ENCODE data around the gene COQ10A. TPM values are rescaled to one million over a fixed set of nuclear protein-coding genes. Genes with fewer than 3 reads are reported as not detected.
A peak's percentile ranks its signal among the peaks of the same experiment; 100 is the strongest.

Gene COQ10A
- total and polyA plus RNA-seq, 2 of the 8 experiments (the other 6 are each of a cell fraction or from before 2014, with no cell fraction given) = 21.8 to 42.9 TPM

GRCh38 chr12:56221232-56221756 is 45.4 kb upstream of the COQ10A start:
- WGBS, 2 experiments (ENCODE audit: extremely low coverage in 1 of 2, insufficient coverage in 1 of 2, insufficient read length in 1 of 2, insufficient replicate concordance in 2 of 2, low coverage in 1 of 2, low lambda C conversion rate in 2 of 2, missing lambda C conversion rate in 1 of 2) = 2% methylated on average over 12 of the region's 21 CpGs; no CpG with 5 or more reads in 1 of the 2 experiments
- H4K8ac ChIP-seq (ENCODE audit: extremely low read depth, insufficient read depth, low read length) = no peak overlapping the region; the same call in none of the 2 replicates

More at GRCh38 chr12:56221232-56221756, 45.4 kb upstream of the COQ10A start:
- H2AK5ac ChIP-seq (ENCODE audit: low read depth, low read length) = peak overlapping the region; percentile 85; the same call in 1 of the 2 replicates
- ChIA-PET CTCF (ENCODE audit: partially characterized antibody) (interaction anchor here (0.6 to 4.2 kb wide), 26 partner anchors 8 to 415 kb away, joined by 3 to 89 read pairs (median 8); partner anchors contain the start of genes ANKRD52, COQ10A, ERBB3 and MYL6), POLR2A (ENCODE audit: partially characterized antibody) (interaction anchor here (0.6 to 9.8 kb wide), 38 partner anchors 8 to 504 kb away, joined by 3 to 203 read pairs (median 6); partner anchors contain the start of genes ANKRD52, CNPY2, COQ10A and ERBB3)
- peak overlapping the region; percentile 86 for H3K27ac ChIP-seq (ENCODE audit: low read depth, low read length)
- H2BK5ac ChIP-seq (ENCODE audit: low read depth, low read length) = peak overlapping the region; percentile 89
- no peak overlapping the region for H2BK120ac ChIP-seq (replicated peaks; ENCODE audit: low read depth, low read length)
- H3K79me1 ChIP-seq (ENCODE audit: low read depth, low read length) = peaks cover 10% of the 10 kb centered on the region
- no peaks in the 10 kb centered on the region for H3K9me3 ChIP-seq (ENCODE audit: insufficient read depth in 2 of 2, low read depth in 1 of 2, low read length in 1 of 2)
- DNase-seq (ENCODE audit: low read depth in 1 of 2, low spot score in 2 of 2) = peak in 1 of 2 experiments; percentile 65
- H3K4me3 ChIP-seq (ENCODE audit: extremely low read depth in 1 of 4, insufficient read depth in 2 of 4, low read depth in 3 of 4, low read length in 4 of 4) = peak overlapping the region; percentile 67 to 94 (median 86)
- peaks cover 3 to 13% (median 6%) of the 10 kb centered on the region in 4 experiments; a peak in 6 of 7 replicates for H3K4me1 ChIP-seq (replicated peaks in 1 of 4; ENCODE audit: control insufficient read depth in 3 of 4, insufficient read depth in 4 of 4, low read length in 3 of 4)
- H4K5ac ChIP-seq (ENCODE audit: insufficient read length, low read depth, low read length) = no peak overlapping the region
- FAIRE-seq = no peak
- H2BK20ac ChIP-seq (ENCODE audit: low read length) = no peak overlapping the region
- H4K91ac ChIP-seq (replicated peaks; ENCODE audit: insufficient read length, low read length) = no peak overlapping the region
- no peak overlapping the region for H3K14ac ChIP-seq (ENCODE audit: insufficient read length)
- H4K20me1 ChIP-seq (replicated peaks in 1 of 2; ENCODE audit: control insufficient read depth in 1 of 2, insufficient read depth in 2 of 2, low read length in 2 of 2) = peaks cover 0 to 4% of the 10 kb centered on the region in 2 experiments
- no peak overlapping the region for H2BK15ac ChIP-seq (ENCODE audit: low read length)
- H3K9ac ChIP-seq (replicated peaks in 1 of 4; ENCODE audit: extremely low read depth in 1 of 4, low read depth in 3 of 4, low read length in 3 of 4) = peak overlapping the region; percentile 66 to 94 (median 74)
- TF ChIP-seq SUZ12 (IDR thresholded peaks at IDR 0.05; ENCODE audit: low read length) = no peak
- TF ChIP-seq BACH1 (IDR thresholded peaks at IDR 0.05; ENCODE audit: low read length) = no peak
- TF ChIP-seq SIN3A (conservative IDR thresholded peaks at IDR 0.05 in 1 of 2, IDR thresholded peaks at IDR 0.05 in 1 of 2; ENCODE audit: low read depth in 1 of 2, low read length in 2 of 2) = peak in 1 of 2 experiments; percentile 23; a peak in 1 of 4 replicates
- TF ChIP-seq ATF2 (IDR thresholded peaks at IDR 0.05; ENCODE audit: low read length) = no peak
- peak; percentile 74; the same call in 1 of the 2 replicates for TF ChIP-seq TEAD4 (IDR thresholded peaks at IDR 0.05; ENCODE audit: low read depth, low read length)
- TF ChIP-seq CHD1 (IDR thresholded peaks at IDR 0.05; ENCODE audit: low read depth, low read length) = no peak
- peaks cover 22% of the 10 kb centered on the region for H3K23me2 ChIP-seq (ENCODE audit: low read depth, low read length)
- H2BK12ac ChIP-seq (ENCODE audit: low read depth, low read length) = peak overlapping the region; percentile 71; the same call in 1 of the 2 replicates
- no peak overlapping the region for H3K23ac ChIP-seq (ENCODE audit: insufficient read length)
- no peaks in the 10 kb centered on the region for H3K27me3 ChIP-seq (replicated peaks in 1 of 4; ENCODE audit: control insufficient read depth in 3 of 4, extremely low read depth in 1 of 4, insufficient read depth in 3 of 4, low read length in 3 of 4)
- H3K18ac ChIP-seq (ENCODE audit: extremely low read depth, low read length) = peak overlapping the region; percentile 75
- H3K56ac ChIP-seq (replicated peaks; ENCODE audit: insufficient read length, low read depth, low read length) = peak overlapping the region; percentile 49
- peak overlapping the region; percentile 85 to 100 for H3K4me2 ChIP-seq (ENCODE audit: insufficient read depth in 1 of 2, low read depth in 2 of 2, low read length in 2 of 2)
- peaks cover 0 to 28% of the 10 kb centered on the region in 2 experiments; a peak in 2 of 4 replicates for H3K79me2 ChIP-seq (ENCODE audit: control insufficient read depth in 1 of 2, insufficient read depth in 2 of 2, low read length in 2 of 2)
- no peak overlapping the region for H2AFZ ChIP-seq (ENCODE audit: low read length)
- peaks cover 2 to 8% (median 5%) of the 10 kb centered on the region in 4 experiments; a peak in 4 of 8 replicates for H3K36me3 ChIP-seq (ENCODE audit: control insufficient read depth in 2 of 4, insufficient read depth in 4 of 4, low read length in 3 of 4)
- H3K4ac ChIP-seq (replicated peaks; ENCODE audit: insufficient read length, low read depth, low read length) = no peak overlapping the region
